Measurements from ENCODE around the gene EHD1. TPM values are rescaled to one million over a fixed set of nuclear protein-coding genes. Genes with fewer than 3 reads are reported as not detected.

Gene EHD1
- total and polyA plus RNA-seq, 9 of the 15 experiments (the other 6 are each of a cell fraction or from before 2014, with no cell fraction given), result 0.46 to 65.0 (median 16.4) TPM

- no peak for TF ChIP-seq ZNF707 (CRISPR knock-in tag; conservative IDR thresholded peaks at IDR 0.05)
- no peak for TF ChIP-seq ZNF124 (CRISPR knock-in tag; IDR thresholded peaks at IDR 0.05)
- no peak for TF ChIP-seq THAP12 (CRISPR knock-in tag; IDR thresholded peaks at IDR 0.05)
- no peak for TF ChIP-seq TCF7 (IDR thresholded peaks at IDR 0.05; ENCODE audit: borderline replicate concordance)
- TF ChIP-seq SMARCC2 (IDR thresholded peaks at IDR 0.05; ENCODE audit: low read depth), result peak; percentile 40; the same call in 1 of the 2 replicates
- no peak for TF ChIP-seq CTCF (IDR thresholded peaks at IDR 0.05 in 2 of 3, conservative IDR thresholded peaks at IDR 0.05 in 1 of 3; ENCODE audit: insufficient read depth in 2 of 3, low read depth in 1 of 3, low read length in 3 of 3)
- TF ChIP-seq NFXL1 (CRISPR knock-in tag; IDR thresholded peaks at IDR 0.05), result no peak
- TF ChIP-seq L3MBTL2 (IDR thresholded peaks at IDR 0.05), result no peak
- TF ChIP-seq ELF1 (tag; IDR thresholded peaks at IDR 0.05), result no peak
- no peak for TF ChIP-seq RBM15 (IDR thresholded peaks at IDR 0.05; ENCODE audit: insufficient read depth, low read length)
- no peak for TF ChIP-seq HMG20A (CRISPR knock-in tag; conservative IDR thresholded peaks at IDR 0.05)
- TF ChIP-seq ATF4 (CRISPR knock-in tag; IDR thresholded peaks at IDR 0.05), result no peak
- TF ChIP-seq FIP1L1 (IDR thresholded peaks at IDR 0.05; ENCODE audit: low read depth, low read length, poor library complexity, severe bottlenecking), result no peak
- TF ChIP-seq ZNF644 (tag; IDR thresholded peaks at IDR 0.05; ENCODE audit: low read depth), result no peak
- no peak for TF ChIP-seq RAD21 (CRISPR knock-in tag; conservative IDR thresholded peaks at IDR 0.05 in 1 of 2, IDR thresholded peaks at IDR 0.05 in 1 of 2)
- no peak for TF ChIP-seq E2F6 (IDR thresholded peaks at IDR 0.05; ENCODE audit: borderline replicate concordance in 1 of 2, extremely low read depth in 1 of 2, insufficient read depth in 1 of 2, insufficient read length in 1 of 2, low read depth in 1 of 2, low read length in 1 of 2, poor library complexity in 1 of 2, severe bottlenecking in 1 of 2)
Observed at GRCh38 chr11:64842851-64843685, 35.4 kb downstream of the EHD1 start (continued).

Measured in K562 (cell line).